Esophagus muscularis mucosa (tissue), 3 donors: ENCODE results near the gene COL4A6.

Experiments used
- POLR2A ChIP-seq: fragments of 450-650 bp; IDR thresholded peaks from one replicate; pipeline ENCODE4 v1.6.1; 2017; ENCODE audit warnings: antibody characterized with exemption, moderate library complexity, mild to moderate bottlenecking, low read depth
- POLR2AphosphoS5 ChIP-seq, 2 donors: sonication (generic); formaldehyde crosslinking; IDR thresholded peaks; one replicate each; pipeline ENCODE4 v1.6.1; 2017; ENCODE audit warnings: antibody characterized with exemption in 2 of 2
- TF ChIP-seq, protein P1 (sequence below), 3 experiments: fragments of 200-600 bp in 2 of 3; fragments of 450-650 bp in 1 of 3; sonication (generic) in 2 of 3; IDR thresholded peaks; one replicate each; pipeline ENCODE4 v1.5.1; 2017 to 2019; ENCODE audit warnings: antibody characterized with exemption in 3 of 3, mild to moderate bottlenecking in 2 of 3, moderate library complexity in 1 of 3

DNA sequence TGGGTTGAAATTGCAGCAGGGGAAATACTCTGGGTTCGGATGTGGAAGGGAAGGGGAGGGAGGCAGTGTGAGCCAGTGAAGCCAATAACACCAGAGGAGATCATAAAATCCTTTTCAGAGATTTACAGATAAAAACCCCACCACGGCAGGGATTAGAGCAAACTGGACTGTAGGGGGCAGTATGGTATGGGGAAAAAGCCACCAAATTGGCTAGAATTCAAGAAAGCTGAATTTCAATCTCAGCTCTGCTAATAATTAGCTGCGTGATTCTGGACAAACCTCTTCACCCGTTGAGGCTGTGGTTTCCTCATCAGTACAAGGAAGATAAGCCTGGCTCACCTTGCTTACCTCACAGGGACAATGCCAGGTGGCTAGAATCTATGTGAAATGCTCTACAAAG lies 238.5 kb downstream of the COL4A6 start:
- TF ChIP-seq, protein P1, sequence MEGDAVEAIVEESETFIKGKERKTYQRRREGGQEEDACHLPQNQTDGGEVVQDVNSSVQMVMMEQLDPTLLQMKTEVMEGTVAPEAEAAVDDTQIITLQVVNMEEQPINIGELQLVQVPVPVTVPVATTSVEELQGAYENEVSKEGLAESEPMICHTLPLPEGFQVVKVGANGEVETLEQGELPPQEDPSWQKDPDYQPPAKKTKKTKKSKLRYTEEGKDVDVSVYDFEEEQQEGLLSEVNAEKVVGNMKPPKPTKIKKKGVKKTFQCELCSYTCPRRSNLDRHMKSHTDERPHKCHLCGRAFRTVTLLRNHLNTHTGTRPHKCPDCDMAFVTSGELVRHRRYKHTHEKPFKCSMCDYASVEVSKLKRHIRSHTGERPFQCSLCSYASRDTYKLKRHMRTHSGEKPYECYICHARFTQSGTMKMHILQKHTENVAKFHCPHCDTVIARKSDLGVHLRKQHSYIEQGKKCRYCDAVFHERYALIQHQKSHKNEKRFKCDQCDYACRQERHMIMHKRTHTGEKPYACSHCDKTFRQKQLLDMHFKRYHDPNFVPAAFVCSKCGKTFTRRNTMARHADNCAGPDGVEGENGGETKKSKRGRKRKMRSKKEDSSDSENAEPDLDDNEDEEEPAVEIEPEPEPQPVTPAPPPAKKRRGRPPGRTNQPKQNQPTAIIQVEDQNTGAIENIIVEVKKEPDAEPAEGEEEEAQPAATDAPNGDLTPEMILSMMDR (IDR thresholded peaks at IDR 0.05), result peak; percentile 50 to 53 (median 51)
- peak in 1 of 2 donors; percentile 49 for TF ChIP-seq POLR2AphosphoS5 (IDR thresholded peaks at IDR 0.05)
- TF ChIP-seq POLR2A, result no peak
